Mucosa of rectum (tissue), 2 donors: ENCODE measurements around the gene SBK2.

Experiments used
- H3K27ac ChIP-seq, 2 donors: one replicate each; pipeline ENCODE4 v1.7.0; 2013; ENCODE audit warnings: inconsistent platforms in 2 of 2, low read depth in 2 of 2, low read length in 2 of 2
- H3K27me3 ChIP-seq, 2 donors: one replicate each; pipeline ENCODE4 v1.7.0; 2013; ENCODE audit warnings: low read length in 2 of 2; ENCODE audit not compliant: control insufficient read depth in 2 of 2, insufficient read depth in 2 of 2
- H3K36me3 ChIP-seq, 2 donors: one replicate each; pipeline ENCODE4 v1.7.0; 2013; ENCODE audit warnings: low read length in 2 of 2; ENCODE audit not compliant: control insufficient read depth in 2 of 2, insufficient read depth in 2 of 2
- H3K4me1 ChIP-seq, 2 donors: one replicate each; pipeline ENCODE4 v1.7.0; 2013; ENCODE audit warnings: low read length in 2 of 2, mild to moderate bottlenecking in 1 of 2; ENCODE audit not compliant: control insufficient read depth in 2 of 2, insufficient read depth in 2 of 2
- H3K4me3 ChIP-seq, 2 donors: one replicate each; pipeline ENCODE4 v1.7.0; 2013; ENCODE audit warnings: low read length in 2 of 2
- H3K9ac ChIP-seq, 2 donors: one replicate each; pipeline ENCODE4 v1.7.0; 2013; ENCODE audit warnings: low read length in 2 of 2, low read depth in 1 of 2, mild to moderate bottlenecking in 1 of 2
- H3K9me3 ChIP-seq, 2 donors: one replicate each; pipeline ENCODE4 v1.7.0; 2013; ENCODE audit warnings: low read length in 2 of 2; ENCODE audit not compliant: control insufficient read depth in 2 of 2
- donor health status: healthy.
- donor health status: Normal muscosa, but diverticular disease.

The SBK2 gene

DNA sequence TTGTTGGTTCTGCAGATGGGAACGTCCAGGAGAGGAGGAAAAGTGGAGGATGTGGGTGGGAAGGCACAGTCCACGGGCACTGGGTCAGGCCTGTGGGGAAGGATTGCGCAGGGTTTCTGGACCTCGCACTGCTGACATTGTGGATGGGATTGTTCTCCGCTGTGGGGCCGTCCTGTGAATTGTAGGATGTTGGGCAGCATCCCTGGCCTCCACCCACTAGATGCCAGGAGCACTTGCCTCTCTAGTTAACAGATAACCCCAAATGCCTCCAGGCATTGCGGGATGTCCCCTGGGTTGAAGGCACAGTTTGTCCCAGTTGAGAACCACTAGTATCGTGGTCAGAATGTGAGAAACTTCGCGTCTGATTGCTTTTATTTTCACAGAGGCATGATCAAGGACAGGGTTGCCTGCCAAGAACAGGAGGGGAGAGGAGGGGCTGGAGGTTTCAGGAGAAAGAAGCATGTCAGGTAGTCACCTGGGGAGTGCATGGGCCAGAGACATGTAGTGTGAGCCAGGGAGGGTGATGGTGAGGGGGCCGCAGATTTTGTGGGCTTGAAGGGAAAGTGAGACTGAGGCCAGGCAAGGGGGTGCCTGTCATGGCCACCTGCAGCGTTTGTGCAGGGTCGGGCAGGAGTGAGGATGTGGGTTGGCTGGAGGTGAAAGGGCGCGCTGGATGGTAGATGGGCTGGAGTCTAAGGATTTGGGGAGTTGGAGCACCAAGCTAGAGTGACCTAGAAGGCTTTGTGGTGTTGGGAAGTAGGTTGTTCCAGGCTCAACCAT is 57.3 kb downstream of the SBK2 start:
- Histone ChIP-seq H3K4me3 (no peak overlapping the region), H3K9me3 (no peaks in the 10 kb centered on the region), H3K27me3 (no peaks in the 10 kb centered on the region), H3K27ac (no peak overlapping the region), H3K36me3 (no peaks in the 10 kb centered on the region), H3K4me1 (peaks cover 8 to 17% of the 10 kb centered on the region in 2 donors), H3K9ac (no peak overlapping the region)

DNA sequence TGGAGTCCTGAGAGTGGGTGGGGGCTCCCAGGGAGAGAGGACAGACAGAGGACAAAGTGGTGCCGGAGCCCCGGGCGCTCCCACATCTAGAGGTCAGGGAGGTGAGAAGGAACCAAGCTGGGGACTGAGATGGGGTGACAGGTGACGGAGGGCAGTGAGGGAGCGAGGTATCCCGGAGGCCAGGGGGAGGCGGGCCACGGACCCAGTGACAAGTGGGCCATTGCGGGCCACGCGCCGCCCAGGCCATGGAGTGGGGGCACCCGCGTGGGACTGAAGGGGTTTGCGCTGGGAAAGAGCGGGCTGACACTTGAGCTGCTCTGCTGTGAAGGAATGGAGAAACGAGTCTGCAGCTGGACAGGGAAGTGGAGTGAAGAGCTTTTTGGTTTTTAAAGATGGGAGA is 57.9 kb downstream of the SBK2 start:
- no peaks in the 10 kb centered on the region for H3K9me3 ChIP-seq
- peaks cover 6 to 11% of the 10 kb centered on the region in 2 donors for H3K4me1 ChIP-seq
- H3K4me3 ChIP-seq = no peak overlapping the region
- H3K27me3 ChIP-seq = no peaks in the 10 kb centered on the region
- no peaks in the 10 kb centered on the region for H3K36me3 ChIP-seq
- no peak overlapping the region for H3K9ac ChIP-seq
- no peak overlapping the region for H3K27ac ChIP-seq
